ENCODE measurements around the gene ZFYVE28. TPM values are rescaled to one million over a fixed set of nuclear protein-coding genes. Genes with fewer than 3 reads are reported as not detected.

Gene ZFYVE28
- total RNA-seq, 2 donors from 2014 or later, result 5.7 to 16.8 TPM

- no peak overlapping the region for H3K27ac ChIP-seq
- TF ChIP-seq POLR2A (IDR thresholded peaks at IDR 0.05), result no peak
- TF ChIP-seq CTCF (IDR thresholded peaks at IDR 0.05), result no peak
- H3K9me3 ChIP-seq, result no peaks in the 10 kb centered on the region
- H3K4me1 ChIP-seq, result no peaks in the 10 kb centered on the region
- DNase-seq, result no peak
- 77 to 91% methylated on average over 17 to 27 of the region's 27 CpGs for WGBS, 2 donors
- no peaks in the 10 kb centered on the region for H3K27me3 ChIP-seq
- intact Hi-C loops (cut with DNase I), result no loop called here
- H3K4me3 ChIP-seq, result no peak overlapping the region
- ATAC-seq, result no peak
- H3K36me3 ChIP-seq (replicated peaks in 1 of 2; ENCODE audit: insufficient read depth in 1 of 2, low read depth in 2 of 2), result no peaks in the 10 kb centered on the region
Measured at GRCh38 chr4:2371765-2372487, 46.5 kb downstream of the ZFYVE28 start.

- Histone ChIP-seq H3K4me1 (no peaks in the 10 kb centered on the region), H3K27ac (no peak overlapping the region), H3K4me3 (no peak overlapping the region), H3K9me3 (no peaks in the 10 kb centered on the region), H3K36me3 (replicated peaks in 1 of 2; ENCODE audit: insufficient read depth in 1 of 2, low read depth in 2 of 2) (no peaks in the 10 kb centered on the region), H3K27me3 (no peaks in the 10 kb centered on the region)
- DNase-seq, result no peak
- TF ChIP-seq CTCF (IDR thresholded peaks at IDR 0.05), result no peak
- ATAC-seq, result no peak
- intact Hi-C loops (cut with DNase I), result no loop called here
- WGBS, 2 donors, result 83 to 85% methylated on average over 17 to 24 of the region's 26 CpGs
Measured at GRCh38 chr4:2370597-2371320, 47.7 kb downstream of the ZFYVE28 start.

- Histone ChIP-seq H3K27ac (no peak overlapping the region), H3K4me1 (peaks cover 6% of the 10 kb centered on the region), H3K9me3 (no peaks in the 10 kb centered on the region), H3K27me3 (no peaks in the 10 kb centered on the region), H3K4me3 (no peak overlapping the region), H3K36me3 (replicated peaks in 1 of 2; ENCODE audit: insufficient read depth in 1 of 2, low read depth in 2 of 2) (no peaks in the 10 kb centered on the region)
- TF ChIP-seq POLR2A (IDR thresholded peaks at IDR 0.05) (no peak), CTCF (IDR thresholded peaks at IDR 0.05) (no peak)
- ATAC-seq (no peak), DNase-seq (no peak)
- intact Hi-C loops (cut with DNase I), result no loop called here
- WGBS, 2 donors, result 99 to 100% methylated on average over 3 to 4 of the region's 4 CpGs
Measured at GRCh38 chr4:2368746-2369437, 49.6 kb downstream of the ZFYVE28 start.

GRCh38 chr4:2367626-2368025 lies 50.8 kb downstream of the ZFYVE28 start:
- ATAC-seq, result no peak
- Histone ChIP-seq H3K27me3 (no peaks in the 10 kb centered on the region), H3K4me3 (no peak overlapping the region), H3K4me1 (peaks cover 19% of the 10 kb centered on the region), H3K36me3 (replicated peaks in 1 of 2; ENCODE audit: insufficient read depth in 1 of 2, low read depth in 2 of 2) (no peaks in the 10 kb centered on the region), H3K9me3 (no peaks in the 10 kb centered on the region), H3K27ac (no peak overlapping the region)
- TF ChIP-seq POLR2A (IDR thresholded peaks at IDR 0.05) (no peak), CTCF (IDR thresholded peaks at IDR 0.05) (no peak)
- no peak for DNase-seq
- intact Hi-C loops (cut with DNase I), result no loop called here
- 73% methylated on average over 7 of the region's 7 CpGs; no CpG with 5 or more reads in 1 of the 2 donors for WGBS, 2 donors

All from body of pancreas (tissue), 4 donors.